T-helper 1 cell treated with Interleukin-12 subunit alpha and Interleukin-12 subunit beta and Interleukin-4 antibody, amounts not matched to agents 30 ng/mL and 1 ng/mL, for 36 hours (primary cell): ENCODE results near the gene PAPOLG. TPM values are rescaled to one million over a fixed set of nuclear protein-coding genes. Genes with fewer than 3 reads are reported as not detected.
"Not testable (repeated sequence)": the region's sequence is repeated elsewhere in the genome, so short reads cannot be mapped to it uniquely, and the experiment has no call there.

Experiments
- intact Hi-C: fragments of 100-400 bp; cut with micrococcal nuclease; formaldehyde crosslinking; loops from one replicate; pipeline ENCODE4 v1.15.1; 2024
- total RNA-seq: library from RNA; stranded (reverse); gene quantifications from 2 replicates; pipeline ENCODE4 v1.2.3, GENCODE V29; 2022

Gene PAPOLG
- total RNA-seq, 1 donor from 2014 or later, result 21.8 TPM

DNA sequence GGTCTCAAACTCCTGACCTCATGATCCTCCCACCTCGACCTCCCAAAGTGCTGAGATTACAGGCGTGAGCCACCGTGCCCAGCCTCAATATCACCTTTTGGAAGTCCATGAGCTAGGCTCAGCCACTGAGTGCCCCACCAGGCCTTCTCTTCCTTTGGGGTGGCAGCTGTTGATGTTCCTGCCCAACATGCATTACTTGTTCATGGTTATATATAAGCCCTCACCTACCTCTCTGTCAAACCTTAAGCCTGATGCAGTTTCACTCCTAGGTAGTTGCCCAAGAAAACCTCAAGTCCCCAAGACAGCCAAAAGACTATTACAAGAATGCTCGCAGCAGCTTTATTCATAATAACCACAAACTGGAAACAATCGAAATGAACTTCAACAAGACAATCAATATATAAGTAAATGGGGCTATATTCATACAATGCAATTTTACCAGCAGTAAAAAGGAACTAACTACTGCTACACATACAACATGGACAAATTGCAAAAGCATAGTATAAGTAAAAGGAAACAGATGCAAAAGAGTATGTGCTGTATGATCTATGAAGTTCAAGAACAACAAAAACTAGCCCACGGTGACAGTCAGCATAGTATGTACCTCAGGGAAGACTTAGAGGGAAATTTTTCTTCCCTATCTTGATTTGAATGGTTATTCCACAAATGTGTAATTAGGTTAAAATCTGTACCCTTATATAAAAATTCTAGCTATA is 65.7 kb downstream of the PAPOLG start:
- intact Hi-C loops, result no loop called here

DNA sequence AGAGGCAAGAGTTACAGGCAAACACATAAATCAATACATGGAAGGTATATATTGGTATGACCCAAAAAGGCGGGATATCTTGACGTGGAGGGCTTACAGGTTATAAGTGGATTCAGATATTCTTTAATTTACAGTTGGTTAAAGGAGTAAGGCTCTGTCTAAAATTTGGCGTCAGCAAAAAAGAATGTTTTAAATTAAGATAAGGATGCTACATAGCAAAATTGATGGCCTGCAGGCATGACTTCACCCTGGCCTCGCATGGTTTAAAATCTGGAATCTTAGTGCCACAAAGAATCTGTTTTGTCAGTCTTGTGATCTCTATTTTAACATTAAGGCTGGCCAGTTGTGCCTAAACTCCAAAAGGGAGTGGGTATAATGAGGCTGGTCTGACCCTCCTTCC is 66.9 kb downstream of the PAPOLG start:
- intact Hi-C loops, result no loop called here

GRCh38 chr2:60823694-60824305 is 67.7 kb downstream of the PAPOLG start:
- intact Hi-C loops, result no loop called here

- intact Hi-C loops, result no loop called here
These were observed 69.6 kb downstream of the PAPOLG start for GRCh38 chr2:60825666-60826065.

- intact Hi-C loops, result no loop called here
These were observed 70.0 kb downstream of the PAPOLG start for GRCh38 chr2:60826111-60826510.

DNA sequence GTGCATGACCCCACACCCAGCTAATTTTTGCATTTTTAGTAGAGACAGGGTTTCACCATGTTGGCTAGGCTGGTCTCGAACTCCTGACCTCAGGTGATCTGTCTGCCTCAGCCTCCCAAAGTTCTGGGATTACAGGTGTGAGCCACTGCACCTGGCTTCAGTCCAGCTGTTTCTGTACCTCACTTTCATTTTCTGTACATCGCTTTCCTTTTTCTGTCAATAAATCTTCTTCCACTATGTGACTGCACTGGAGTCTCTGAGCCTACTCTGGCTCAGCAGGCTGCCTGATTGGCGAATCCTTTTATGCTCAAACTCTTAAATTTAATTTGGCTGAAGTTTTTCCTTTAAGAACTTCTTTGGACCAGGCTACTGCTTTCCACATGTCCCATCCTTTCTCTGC is 70.8 kb downstream of the PAPOLG start:
- intact Hi-C loops, result not testable (repeated sequence)

DNA sequence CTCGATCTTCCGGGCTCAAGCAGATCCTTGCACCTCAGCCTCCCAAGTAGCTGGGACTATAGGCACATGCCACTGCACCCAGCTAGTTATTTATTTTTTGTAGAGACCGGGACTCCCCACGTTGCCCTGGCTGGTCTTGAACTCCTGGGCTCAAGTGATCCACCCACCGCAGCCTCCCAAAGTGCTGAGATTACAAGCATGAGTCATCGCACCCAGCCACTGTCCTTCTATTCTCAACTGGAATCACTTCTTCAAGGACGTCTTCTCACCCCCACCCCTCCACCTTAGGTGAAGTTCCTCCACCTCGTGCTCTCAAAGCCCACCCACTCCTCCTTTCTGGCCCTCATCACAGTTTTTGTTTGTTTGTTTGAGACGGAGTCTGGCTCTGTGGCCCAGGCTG is 71.3 kb downstream of the PAPOLG start:
- intact Hi-C loops, result no loop called here

- intact Hi-C loops, result no loop called here
These were observed 74.9 kb downstream of the PAPOLG start for GRCh38 chr2:60830991-60831390.

- intact Hi-C loops, result no loop called here
These were observed 75.9 kb downstream of the PAPOLG start for GRCh38 chr2:60831921-60832320.

DNA sequence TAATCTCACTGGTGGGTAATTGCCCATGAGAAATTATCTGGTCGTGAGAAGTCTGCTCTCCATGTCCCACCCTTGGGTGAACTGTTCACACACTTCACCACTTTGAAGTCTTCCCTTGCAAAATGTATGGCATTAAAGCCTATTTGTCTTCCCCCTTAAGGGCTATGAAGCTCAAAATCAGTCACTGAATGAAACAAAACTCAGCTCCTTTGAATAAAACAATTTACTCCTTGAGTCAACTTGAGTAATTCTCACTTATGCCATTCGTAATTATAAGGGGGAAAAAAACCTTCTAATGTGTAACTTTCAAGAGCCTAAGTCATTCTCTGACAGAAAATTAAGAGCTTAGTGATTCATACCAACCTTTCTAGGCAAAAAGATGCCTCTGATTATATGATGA is 76.6 kb downstream of the PAPOLG start:
- intact Hi-C loops, result no loop called here

GRCh38 chr2:60834270-60834717 is 78.2 kb downstream of the PAPOLG start:
- intact Hi-C loops, result no loop called here

DNA sequence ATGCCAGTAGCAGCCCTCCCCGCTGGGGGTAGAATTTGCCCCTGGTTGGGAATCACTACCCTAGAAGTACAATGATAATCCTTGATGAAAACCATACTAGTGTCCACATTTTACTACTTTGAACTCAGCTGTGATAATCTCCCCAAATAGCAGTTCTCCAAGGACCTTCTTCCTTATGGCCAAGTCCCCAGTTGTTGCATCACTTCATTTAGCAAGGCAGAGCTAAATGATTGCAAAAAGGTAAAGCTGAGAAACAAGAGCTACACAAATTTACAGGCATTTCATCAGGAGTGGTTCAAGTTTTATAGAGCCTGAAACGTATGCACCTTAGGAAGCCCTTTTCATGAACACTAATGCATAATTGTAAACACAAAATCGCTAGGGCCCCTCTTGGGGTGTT is 80.4 kb downstream of the PAPOLG start:
- intact Hi-C loops, result no loop called here

- intact Hi-C loops, result no loop called here
These were observed 81.1 kb downstream of the PAPOLG start for GRCh38 chr2:60837123-60837522.

- intact Hi-C loops, result no loop called here
These were observed 82.4 kb downstream of the PAPOLG start for GRCh38 chr2:60838481-60838880.

DNA sequence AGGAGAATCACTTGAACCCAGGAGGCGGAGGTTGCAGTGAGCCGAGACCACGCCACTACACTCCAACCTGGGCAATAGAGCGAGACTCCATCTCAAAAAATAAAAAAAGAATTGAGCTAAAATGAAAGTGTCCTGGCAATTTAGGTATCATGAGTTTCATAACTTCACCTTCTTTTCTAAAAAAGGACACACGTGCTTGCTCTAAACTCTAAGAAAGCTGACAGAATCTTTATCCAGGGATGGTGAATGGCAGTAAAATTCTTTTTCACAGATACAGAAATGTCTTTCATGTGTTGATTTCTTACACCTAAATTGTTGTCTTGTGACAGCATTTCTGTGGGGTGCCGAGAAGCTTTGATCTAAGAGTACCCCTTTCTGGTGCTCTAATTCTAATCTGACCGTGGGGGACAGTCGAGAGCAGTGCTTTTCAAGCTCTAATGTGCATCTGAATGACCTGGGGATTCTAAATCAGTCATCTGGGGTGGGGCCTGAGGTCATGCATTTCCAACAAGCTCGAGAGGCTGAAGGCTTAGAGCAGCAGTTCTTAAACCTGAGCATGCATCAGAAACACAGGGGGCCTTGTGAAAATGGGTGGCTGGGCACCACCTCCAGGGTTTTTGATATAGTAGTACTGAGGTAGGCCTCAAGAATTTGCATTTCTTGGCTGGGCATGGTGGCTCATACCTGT is 83.2 kb downstream of the PAPOLG start:
- intact Hi-C loops, result no loop called here

- intact Hi-C loops, result no loop called here
These were observed 84.8 kb downstream of the PAPOLG start for GRCh38 chr2:60840880-60841279.

DNA sequence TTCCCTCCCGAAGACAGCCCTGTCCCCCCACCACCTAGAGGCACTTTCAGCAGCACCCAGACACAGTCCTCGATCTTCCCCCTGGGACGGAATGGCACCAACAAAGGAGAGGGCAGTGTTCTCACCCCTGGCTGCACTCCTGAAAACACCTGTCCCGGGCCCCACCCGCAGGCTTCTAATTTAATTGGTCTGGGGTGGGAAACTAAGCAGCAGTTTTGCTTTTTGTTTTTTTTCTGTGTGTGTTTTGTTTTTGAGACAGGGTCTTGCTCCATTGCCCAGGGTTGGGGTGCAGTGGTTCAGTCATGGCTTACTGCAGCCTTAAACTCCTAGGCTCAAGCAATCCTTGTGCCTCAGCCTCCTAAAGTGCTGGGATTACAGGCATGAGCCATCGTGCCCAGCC is 86.9 kb downstream of the PAPOLG start:
- intact Hi-C loops, result no loop called here

- intact Hi-C loops, result no loop called here
These were observed 88.0 kb downstream of the PAPOLG start for GRCh38 chr2:60844105-60844504.

DNA sequence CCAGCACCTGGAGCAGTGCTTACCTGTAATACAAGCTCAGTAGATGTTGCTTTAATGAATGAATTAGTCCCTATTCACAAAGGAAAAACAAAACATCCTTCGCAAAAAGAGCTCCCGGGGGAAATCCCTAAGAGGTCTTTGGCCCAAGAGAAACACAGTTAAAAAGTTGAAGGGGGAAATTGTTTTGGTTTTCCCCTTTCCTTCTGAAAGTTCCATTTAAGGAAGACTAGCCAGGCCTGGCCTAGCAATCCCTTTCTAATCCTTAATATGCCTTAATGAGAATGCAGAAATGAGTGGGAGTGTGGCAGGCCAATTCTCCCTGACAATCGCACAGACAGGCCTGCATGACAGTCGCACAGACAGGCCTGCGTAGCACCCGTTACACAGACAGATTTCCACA is 91.8 kb downstream of the PAPOLG start:
- intact Hi-C loops, result no loop called here
